Endodermal cell (in vitro differentiated cells): ENCODE results near the gene PNMT. TPM values are rescaled to one million over a fixed set of nuclear protein-coding genes. Genes with fewer than 3 reads are reported as not detected.
A peak's percentile ranks its signal among the peaks of the same experiment; 100 is the strongest.
"Not testable (repeated sequence)": the region's sequence is repeated elsewhere in the genome, so short reads cannot be mapped to it uniquely, and the experiment has no call there.

ENCODE experiments used
- DNase-seq: peaks from one replicate; pipeline ENCODE4 v3.0.0-alpha.2; 2017
- H3K27ac ChIP-seq: 2 replicates; pipeline ENCODE4 v1.5.1; 2013; ENCODE audit warnings: mild to moderate bottlenecking, low read depth, low read length, moderate library complexity
- H3K27me3 ChIP-seq: 2 replicates; pipeline ENCODE4 v1.6.1; 2013; ENCODE audit warnings: mild to moderate bottlenecking, low read length, moderate library complexity; ENCODE audit not compliant: insufficient read depth, control insufficient read depth, poor library complexity, severe bottlenecking
- H3K36me3 ChIP-seq: 2 replicates; pipeline ENCODE4 v1.7.0; 2013; ENCODE audit warnings: mild to moderate bottlenecking, low read length, moderate library complexity; ENCODE audit not compliant: control insufficient read depth, insufficient read depth
- H3K4me1 ChIP-seq: one replicate; pipeline ENCODE4 v1.7.0; 2013; ENCODE audit warnings: low read length; ENCODE audit not compliant: control insufficient read depth, insufficient read depth
- H3K4me3 ChIP-seq: 2 replicates; pipeline ENCODE4 v1.5.1; 2013; ENCODE audit warnings: mild to moderate bottlenecking, low read length, moderate library complexity
- H3K9ac ChIP-seq: 2 replicates; pipeline ENCODE4 v1.6.1; 2013; ENCODE audit warnings: mild to moderate bottlenecking, low read length, moderate library complexity; ENCODE audit not compliant: poor library complexity, severe bottlenecking; ENCODE audit errors: extremely low read depth
- H3K9me3 ChIP-seq: 2 replicates; pipeline ENCODE4 v1.6.1; 2013; ENCODE audit warnings: mild to moderate bottlenecking, low read length, moderate library complexity; ENCODE audit not compliant: control insufficient read depth
- H3K27ac Mint-ChIP-seq: 2 replicates; pipeline ENCODE4 v1.8.0; 2020; ENCODE audit warnings: mixed read lengths
- H3K27me3 Mint-ChIP-seq: 2 replicates; pipeline ENCODE4 v1.8.0; 2021; ENCODE audit warnings: mild to moderate bottlenecking, mixed read lengths; ENCODE audit not compliant: insufficient read depth
- H3K36me3 Mint-ChIP-seq: 2 replicates; pipeline ENCODE4 v1.8.0; 2020; ENCODE audit warnings: low read depth, mixed read lengths
- H3K4me1 Mint-ChIP-seq: 2 replicates; pipeline ENCODE4 v1.8.0; 2020; ENCODE audit warnings: mixed read lengths
- H3K4me3 Mint-ChIP-seq: 2 replicates; pipeline ENCODE4 v1.8.0; 2020; ENCODE audit warnings: mild to moderate bottlenecking, moderate library complexity, mixed read lengths
- H3K9me3 Mint-ChIP-seq: 2 replicates; pipeline ENCODE4 v1.8.0; 2020; ENCODE audit warnings: mild to moderate bottlenecking, mixed read lengths
- CTCF ChIP-seq: fragments of 200-600 bp; sonication (generic); conservative IDR thresholded peaks from 2 replicates; pipeline ENCODE4 v1.5.0; 2021; ENCODE audit warnings: antibody characterized with exemption, mild to moderate bottlenecking
- WGBS, 2 experiments: methylation state at CpG; one replicate each; pipeline versions ENCODE4 v1.1.5 to v1.1.7; 2013; ENCODE audit warnings: missing lambda C conversion rate in 2 of 2, mixed read lengths in 1 of 2; ENCODE audit not compliant: insufficient coverage in 1 of 2, insufficient read length in 1 of 2; 5-methylcytosine and 5-hydroxymethylcytosine counted together
- total RNA-seq, 2 donors: library from RNA; stranded (reverse); fragmentation: NEBNext Ultra II Directional in 1 of 2; extraction: Animal tissue kit (Norgen Biotek cat#: 25700) in 1 of 2; gene quantifications; 2 replicates in 1 of 2; 3 replicates in 1 of 2; pipeline ENCODE4 v1.2.1, GENCODE V29; 2021

The PNMT gene
- total RNA-seq, 2 donors from 2014 or later, result 0.55 to 1.0 TPM

- Mint-ChIP-seq H3K27ac (peak overlapping the region; percentile 36), H3K27me3 (no peaks in the 10 kb centered on the region), H3K36me3 (peaks cover 50% of the 10 kb centered on the region), H3K4me1 (peaks cover 15% of the 10 kb centered on the region), H3K9me3 (no peaks in the 10 kb centered on the region), H3K4me3 (no peak overlapping the region)
- Histone ChIP-seq H3K9me3 (no peaks in the 10 kb centered on the region), H3K4me1 (peaks cover 8% of the 10 kb centered on the region), H3K9ac (no peak overlapping the region), H3K27me3 (no peaks in the 10 kb centered on the region), H3K27ac (no peak overlapping the region), H3K36me3 (peaks cover 58% of the 10 kb centered on the region), H3K4me3 (no peak overlapping the region)
- DNase-seq, result no peak
- WGBS, 2 experiments, result 90 to 96% methylated on average over 7 to 14 of the region's 14 CpGs
- TF ChIP-seq CTCF, result no peak
These were observed 41.2 kb downstream of the PNMT start for GRCh38 chr17:39709319-39709997.

- H3K27me3 ChIP-seq, result no peaks in the 10 kb centered on the region
- Mint-ChIP-seq H3K4me3 (no peak overlapping the region), H3K27me3 (no peaks in the 10 kb centered on the region), H3K9me3 (no peaks in the 10 kb centered on the region), H3K4me1 (peaks cover 7% of the 10 kb centered on the region), H3K36me3 (peaks cover 51% of the 10 kb centered on the region), H3K27ac (no peak overlapping the region)
- peaks cover 5% of the 10 kb centered on the region for H3K4me1 ChIP-seq
- H3K9ac ChIP-seq, result no peak overlapping the region
- no peak overlapping the region for H3K4me3 ChIP-seq
- peaks cover 62% of the 10 kb centered on the region for H3K36me3 ChIP-seq
- no peaks in the 10 kb centered on the region for H3K9me3 ChIP-seq
- TF ChIP-seq CTCF, result no peak
- no peak overlapping the region for H3K27ac ChIP-seq
- DNase-seq, result no peak
- WGBS, 2 experiments, result 95 to 96% methylated on average over 17 to 20 of the region's 20 CpGs
These were observed 42.0 kb downstream of the PNMT start for GRCh38 chr17:39709998-39710964.

- H3K4me3 Mint-ChIP-seq, H3K9me3 ChIP-seq, H3K27me3 Mint-ChIP-seq, H3K27ac Mint-ChIP-seq, H3K4me1 ChIP-seq, H3K4me1 Mint-ChIP-seq, H3K4me3 ChIP-seq, DNase-seq, H3K27me3 ChIP-seq, H3K9ac ChIP-seq, H3K9me3 Mint-ChIP-seq, H3K27ac ChIP-seq: not testable (repeated sequence)
- peaks cover 69% of the 10 kb centered on the region for H3K36me3 ChIP-seq
- peaks cover 57% of the 10 kb centered on the region for H3K36me3 Mint-ChIP-seq
- WGBS, 2 experiments, result 90 to 92% methylated on average over 8 to 11 of the region's 11 CpGs
These were observed 42.8 kb downstream of the PNMT start for GRCh38 chr17:39711071-39711470.
